Caco-2 (cell line): ENCODE results near the gene RERE. TPM values are rescaled to one million over a fixed set of nuclear protein-coding genes. Genes with fewer than 3 reads are reported as not detected.

Experiments used
- BruUV-seq: library from RNA; stranded (reverse); fragments of 400-500 nt; replicated peaks from 2 replicates; lab custom pipeline; 2021; lab: Mats Ljungman, UMichigan
- CTCF ChIA-PET: fragments of 300-600 bp; sonication (Branson Sonifier 250); formaldehyde crosslinking; loops from one replicate; lab custom pipeline; 2022; ENCODE audit warnings: antibody characterized with exemption; lab: Charles Lee
- POLR2A ChIA-PET: fragments of 300-600 bp; sonication (Branson Sonifier 250); formaldehyde crosslinking; loops from one replicate; lab custom pipeline; 2022; ENCODE audit warnings: antibody characterized with exemption; lab: Charles Lee
- DNase-seq, 2 experiments: peaks; one replicate each; pipeline versions ENCODE4 v3.0.0 to v3.0.0-alpha.2; 2020 to 2022
- H3K27me3 ChIP-seq: replicated peaks from 2 replicates; pipeline ENCODE4 v1.6.0; 2011; ENCODE audit warnings: low read length; ENCODE audit not compliant: control insufficient read depth, insufficient read depth
- H3K36me3 ChIP-seq: 2 replicates; pipeline ENCODE4 v1.5.1; 2011; ENCODE audit warnings: low read length; ENCODE audit not compliant: control insufficient read depth, insufficient read depth
- H3K4me1 ChIP-seq: fragments of 250-450 bp; sonication (Bioruptor Pico); 2 replicates; pipeline ENCODE4 v1.5.1; 2020; ENCODE audit warnings: mild to moderate bottlenecking
- H3K4me3 ChIP-seq: 2 replicates; pipeline ENCODE4 v1.5.1; 2011; ENCODE audit warnings: low read depth, mild to moderate bottlenecking, control low read depth, low read length
- H3K9me3 ChIP-seq: fragments of 250-450 bp; sonication (Bioruptor Pico); 2 replicates; pipeline ENCODE4 v1.5.1; 2020; ENCODE audit warnings: mild to moderate bottlenecking, moderate library complexity
- H3K27ac Mint-ChIP-seq: one replicate; pipeline ENCODE4 v1.8.0; 2022; ENCODE audit warnings: mixed read lengths; ENCODE audit not compliant: unreplicated experiment
- H3K27me3 Mint-ChIP-seq: one replicate; pipeline ENCODE4 v1.8.0; 2022; ENCODE audit warnings: mixed read lengths; ENCODE audit not compliant: insufficient read depth, unreplicated experiment
- H3K36me3 Mint-ChIP-seq: one replicate; pipeline ENCODE4 v1.8.0; 2022; ENCODE audit warnings: mild to moderate bottlenecking, mixed read lengths; ENCODE audit not compliant: insufficient read depth, unreplicated experiment
- H3K4me1 Mint-ChIP-seq: one replicate; pipeline ENCODE4 v1.8.0; 2022; ENCODE audit warnings: low read depth, mixed read lengths; ENCODE audit not compliant: unreplicated experiment
- H3K4me3 Mint-ChIP-seq: one replicate; pipeline ENCODE4 v1.8.0; 2022; ENCODE audit warnings: mild to moderate bottlenecking, moderate library complexity, mixed read lengths; ENCODE audit not compliant: unreplicated experiment
- H3K9me3 Mint-ChIP-seq: one replicate; pipeline ENCODE4 v1.8.0; 2022; ENCODE audit warnings: mixed read lengths; ENCODE audit not compliant: unreplicated experiment
- CTCF ChIP-seq, 2 experiments: fragments of 200-600 bp in 1 of 2; IDR thresholded peaks; 1 replicate in 1 of 2; 2 replicates in 1 of 2; pipeline versions ENCODE4 v1.5.1 to v1.8.0; 2011 to 2022; ENCODE audit warnings: antibody characterized with exemption in 1 of 2, control low read depth in 1 of 2, inconsistent platforms in 1 of 2, low read depth in 1 of 2, low read length in 1 of 2, mild to moderate bottlenecking in 1 of 2, moderate library complexity in 1 of 2; ENCODE audit not compliant: insufficient read depth in 1 of 2, severe bottlenecking in 1 of 2, unreplicated experiment in 1 of 2
- intact Hi-C: fragments of 100-400 bp; cut with micrococcal nuclease; formaldehyde crosslinking; loops from one replicate; pipeline ENCODE4 v1.10.0; 2022; ENCODE audit not compliant: unreplicated experiment
- total RNA-seq: library from RNA; stranded (reverse); gene quantifications from 2 replicates; pipeline ENCODE4 v1.2.3, GENCODE V29; 2022

The RERE gene
- total RNA-seq, 1 experiment from 2014 or later: 85.2 TPM

DNA sequence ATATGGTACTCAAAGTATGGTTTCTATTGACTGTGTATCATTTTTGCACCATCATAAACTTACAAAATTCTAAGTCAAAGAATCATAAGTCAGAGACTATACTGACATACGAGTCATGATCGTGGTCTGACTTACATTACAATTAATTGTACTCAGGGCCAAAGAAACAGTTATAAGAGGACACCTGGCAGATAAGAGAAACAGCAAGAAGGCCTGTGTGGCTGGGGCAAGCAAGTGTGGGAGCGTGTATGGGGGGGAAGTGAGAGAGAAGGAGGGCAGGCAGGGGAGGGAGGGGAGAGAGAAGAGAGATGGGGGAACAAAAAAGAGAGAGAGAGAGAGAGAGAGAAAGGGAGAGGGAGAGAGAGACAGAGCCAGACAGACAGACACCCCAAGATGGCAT is 70.9 kb downstream of the RERE start:
- no peak for TF ChIP-seq CTCF (IDR thresholded peaks at IDR 0.05; ENCODE audit: insufficient read depth in 1 of 2, low read depth in 1 of 2, low read length in 1 of 2, severe bottlenecking in 1 of 2, unreplicated experiment in 1 of 2)
- no peaks in the 10 kb centered on the region for H3K27me3 Mint-ChIP-seq
- DNase-seq: no peak
- no peak overlapping the region for H3K4me3 Mint-ChIP-seq
- intact Hi-C loops: loop anchor here (2.0 to 10.0 kb wide), 2 partner anchors 42 to 98 kb away; no protein-coding TSS in a partner anchor
- no TSS peak for BruUV-seq
- POLR2A ChIA-PET: no interaction called here
- Histone ChIP-seq H3K4me3 (no peak overlapping the region), H3K9me3 (no peaks in the 10 kb centered on the region), H3K4me1 (peaks cover 41% of the 10 kb centered on the region), H3K36me3 (no peaks in the 10 kb centered on the region; the same call in 1 of the 2 replicates), H3K27me3 (no peaks in the 10 kb centered on the region)
- peaks cover 6% of the 10 kb centered on the region for H3K36me3 Mint-ChIP-seq
- peak overlapping the region; percentile 88 for H3K27ac Mint-ChIP-seq
- H3K9me3 Mint-ChIP-seq: peaks cover 6% of the 10 kb centered on the region
- H3K4me1 Mint-ChIP-seq: peaks cover 30% of the 10 kb centered on the region
- CTCF ChIA-PET: interaction anchor here (1.0 kb wide), 1 partner anchor 102 kb away, joined by 3 read pairs; no protein-coding TSS in a partner anchor

DNA sequence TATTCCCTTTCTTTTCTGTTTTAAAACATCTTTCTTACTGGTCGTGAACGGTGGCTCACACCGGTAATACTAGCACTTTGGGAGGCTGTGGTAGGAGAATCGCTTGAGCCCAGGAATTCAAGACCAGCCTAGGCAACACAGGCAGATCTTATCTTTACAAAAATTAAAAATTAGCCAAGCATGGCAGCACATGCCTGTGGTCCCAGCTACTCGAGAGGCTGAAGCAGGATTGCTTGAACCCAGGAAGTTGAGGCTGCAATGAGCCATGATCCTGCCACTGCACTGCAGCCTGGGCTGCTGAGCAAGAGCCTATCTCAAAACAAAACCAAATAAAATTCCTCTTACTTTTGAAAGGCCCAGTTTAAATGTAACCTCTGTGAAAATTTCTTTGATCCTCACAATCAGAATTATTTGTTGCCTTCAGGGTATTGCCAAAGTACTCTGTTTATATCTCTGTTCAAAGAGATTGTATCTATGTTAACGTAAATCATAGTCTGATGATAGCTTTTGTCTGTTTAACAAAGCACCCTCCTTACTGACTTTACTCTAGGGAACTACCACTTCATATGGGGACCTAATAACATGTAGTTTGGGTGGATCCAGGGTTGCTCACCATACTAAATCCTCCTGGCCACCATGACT is 71.6 kb downstream of the RERE start:
- peaks cover 6% of the 10 kb centered on the region for H3K9me3 Mint-ChIP-seq
- DNase-seq: peak; percentile 63 to 76
- peaks cover 30% of the 10 kb centered on the region for H3K4me1 Mint-ChIP-seq
- intact Hi-C loops: loop anchor here (2.0 to 10.0 kb wide), 2 partner anchors 43 to 99 kb away; no protein-coding TSS in a partner anchor
- ChIA-PET CTCF (interaction anchor here (1.0 kb wide), 1 partner anchor 103 kb away, joined by 3 read pairs; no protein-coding TSS in a partner anchor), POLR2A (no interaction called here)
- peaks cover 44% of the 10 kb centered on the region for H3K4me1 ChIP-seq
- peak overlapping the region; percentile 88 for H3K27ac Mint-ChIP-seq
- no peak overlapping the region for H3K4me3 ChIP-seq
- no peaks in the 10 kb centered on the region for H3K9me3 ChIP-seq
- H3K27me3 Mint-ChIP-seq: no peaks in the 10 kb centered on the region
- TF ChIP-seq CTCF (IDR thresholded peaks at IDR 0.05; ENCODE audit: insufficient read depth in 1 of 2, low read depth in 1 of 2, low read length in 1 of 2, severe bottlenecking in 1 of 2, unreplicated experiment in 1 of 2): no peak
- H3K36me3 Mint-ChIP-seq: peaks cover 6% of the 10 kb centered on the region
- no TSS peak for BruUV-seq
- no peaks in the 10 kb centered on the region for H3K27me3 ChIP-seq
- peak overlapping the region; percentile 11 for H3K4me3 Mint-ChIP-seq
- H3K36me3 ChIP-seq: no peaks in the 10 kb centered on the region; the same call in 1 of the 2 replicates

DNA sequence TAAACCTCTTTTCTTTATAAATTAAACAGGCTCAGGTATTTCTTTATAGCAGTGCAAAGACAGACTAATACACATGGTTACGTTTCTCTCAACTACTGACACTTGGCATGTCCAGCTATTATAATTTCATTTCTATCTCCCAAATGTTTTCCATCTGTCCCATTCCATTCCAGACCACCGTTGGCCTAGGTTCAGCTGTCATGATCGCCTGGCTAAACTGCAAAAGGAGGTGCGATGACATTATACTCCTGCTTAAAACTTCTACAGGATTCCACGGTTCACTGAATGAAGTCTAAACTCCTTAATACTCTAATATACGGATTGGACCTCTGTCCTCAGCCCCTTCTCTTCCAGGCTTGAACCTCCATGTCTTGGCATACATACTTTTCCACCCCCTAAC is 72.1 kb downstream of the RERE start:
- Histone ChIP-seq H3K36me3 (no peaks in the 10 kb centered on the region; the same call in 1 of the 2 replicates), H3K9me3 (no peaks in the 10 kb centered on the region), H3K4me1 (peaks cover 44% of the 10 kb centered on the region), H3K27me3 (no peaks in the 10 kb centered on the region), H3K4me3 (no peak overlapping the region)
- DNase-seq: no peak
- intact Hi-C loops: loop anchor here (10.0 kb wide), 1 partner anchor 99 kb away; no protein-coding TSS in a partner anchor
- ChIA-PET CTCF (no interaction called here), POLR2A (no interaction called here)
- TF ChIP-seq CTCF (IDR thresholded peaks at IDR 0.05; ENCODE audit: insufficient read depth in 1 of 2, low read depth in 1 of 2, low read length in 1 of 2, severe bottlenecking in 1 of 2, unreplicated experiment in 1 of 2): no peak
- H3K9me3 Mint-ChIP-seq: peaks cover 6% of the 10 kb centered on the region
- H3K36me3 Mint-ChIP-seq: peaks cover 6% of the 10 kb centered on the region
- no peaks in the 10 kb centered on the region for H3K27me3 Mint-ChIP-seq
- H3K27ac Mint-ChIP-seq: peak overlapping the region; percentile 88
- H3K4me1 Mint-ChIP-seq: peaks cover 30% of the 10 kb centered on the region
- H3K4me3 Mint-ChIP-seq: peak overlapping the region; percentile 11
- no TSS peak for BruUV-seq
